Measurements from ENCODE around the gene TXNIP. TPM values are rescaled to one million over a fixed set of nuclear protein-coding genes. Genes with fewer than 3 reads are reported as not detected.

Gene TXNIP
- total RNA-seq, 1 experiment from 2014 or later: 131 TPM

DNA sequence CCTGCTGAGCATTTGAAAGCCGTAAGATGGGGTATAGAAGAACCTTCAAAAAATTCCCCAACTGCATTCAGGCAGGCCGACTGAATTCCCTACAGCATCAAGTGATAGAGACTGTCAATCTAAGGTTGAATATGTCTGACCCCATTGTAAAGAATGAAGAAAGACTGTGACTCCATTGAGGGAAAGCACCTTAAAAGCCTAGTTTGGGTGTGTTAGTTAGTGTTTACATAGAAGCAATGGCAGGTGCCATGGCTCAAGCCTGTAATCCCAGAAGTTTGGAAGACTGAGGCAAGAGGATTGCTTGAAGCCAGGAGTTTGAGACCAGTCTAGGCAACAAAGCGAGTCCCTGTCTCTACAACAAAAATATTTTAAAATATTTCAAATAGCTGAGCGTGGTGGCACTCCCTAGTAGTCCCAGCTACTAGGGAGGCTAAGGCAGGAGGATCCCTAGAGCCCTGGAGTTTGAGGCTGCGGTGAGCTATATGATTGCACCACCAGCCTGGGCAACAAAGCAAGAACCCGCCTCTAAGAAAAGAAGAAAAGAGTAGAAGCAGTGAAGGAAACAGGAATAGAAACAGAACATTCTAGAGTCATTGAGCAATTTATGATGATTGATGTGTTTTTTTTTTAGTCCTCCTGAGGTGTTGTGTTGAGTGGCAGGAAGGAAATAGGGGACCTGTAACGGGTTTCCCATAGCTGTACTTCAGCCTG is 16.5 kb downstream of the TXNIP start:
- POLR2A ChIA-PET (ENCODE audit: unreplicated experiment): interaction anchor here (0.5 to 0.7 kb wide), 9 partner anchors 10 to 88 kb away, joined by 3 to 20 read pairs (median 6); no protein-coding TSS in a partner anchor
- H3K27ac ChIP-seq: peak overlapping the region; percentile 100
- peaks cover 54% of the 10 kb centered on the region for H3K4me1 ChIP-seq (replicated peaks; ENCODE audit: insufficient read depth)
- no peaks in the 10 kb centered on the region for H3K9me3 ChIP-seq (ENCODE audit: insufficient read depth, low read depth)
- CTCF ChIA-PET: interaction anchor here (0.6 to 4.7 kb wide), 6 partner anchors 27 to 134 kb away, joined by 3 to 24 read pairs (median 5); partner anchors contain the start of genes NUDT17 and PIAS3
- intact Hi-C loops (cut with micrococcal nuclease; ENCODE audit: unreplicated experiment): loop anchor here (1.0 to 5.0 kb wide), 5 partner anchors 16 to 88 kb away; partner anchors contain the start of genes PEX11B and TXNIP
- no peaks in the 10 kb centered on the region for H3K27me3 ChIP-seq (ENCODE audit: insufficient read depth, low read depth)
- no peak overlapping the region; the same call in 1 of the 2 replicates for H2AFZ ChIP-seq
- H3K4me2 ChIP-seq: peak overlapping the region; percentile 89
- H3K9me2 ChIP-seq (ENCODE audit: insufficient read depth): no peaks in the 10 kb centered on the region
- H3K36me3 ChIP-seq (ENCODE audit: low read depth): no peaks in the 10 kb centered on the region
- DNase-seq: peak in 1 of 2 experiments; percentile 55
- H4K20me1 ChIP-seq (ENCODE audit: insufficient read depth): no peaks in the 10 kb centered on the region
- BruUV-seq (replicated peaks): TSS peak; percentile 81
- H3K79me2 ChIP-seq (ENCODE audit: low read depth): no peaks in the 10 kb centered on the region
- H3K4me3 ChIP-seq: no peak overlapping the region
- H3F3A ChIP-seq (ENCODE audit: insufficient read depth, low read depth): peaks cover 28% of the 10 kb centered on the region
- TF ChIP-seq EZH2 (IDR thresholded peaks at IDR 0.05; ENCODE audit: low read depth): no peak
- TF ChIP-seq, protein P1, sequence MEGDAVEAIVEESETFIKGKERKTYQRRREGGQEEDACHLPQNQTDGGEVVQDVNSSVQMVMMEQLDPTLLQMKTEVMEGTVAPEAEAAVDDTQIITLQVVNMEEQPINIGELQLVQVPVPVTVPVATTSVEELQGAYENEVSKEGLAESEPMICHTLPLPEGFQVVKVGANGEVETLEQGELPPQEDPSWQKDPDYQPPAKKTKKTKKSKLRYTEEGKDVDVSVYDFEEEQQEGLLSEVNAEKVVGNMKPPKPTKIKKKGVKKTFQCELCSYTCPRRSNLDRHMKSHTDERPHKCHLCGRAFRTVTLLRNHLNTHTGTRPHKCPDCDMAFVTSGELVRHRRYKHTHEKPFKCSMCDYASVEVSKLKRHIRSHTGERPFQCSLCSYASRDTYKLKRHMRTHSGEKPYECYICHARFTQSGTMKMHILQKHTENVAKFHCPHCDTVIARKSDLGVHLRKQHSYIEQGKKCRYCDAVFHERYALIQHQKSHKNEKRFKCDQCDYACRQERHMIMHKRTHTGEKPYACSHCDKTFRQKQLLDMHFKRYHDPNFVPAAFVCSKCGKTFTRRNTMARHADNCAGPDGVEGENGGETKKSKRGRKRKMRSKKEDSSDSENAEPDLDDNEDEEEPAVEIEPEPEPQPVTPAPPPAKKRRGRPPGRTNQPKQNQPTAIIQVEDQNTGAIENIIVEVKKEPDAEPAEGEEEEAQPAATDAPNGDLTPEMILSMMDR (conservative IDR thresholded peaks at IDR 0.05): no peak

DNA sequence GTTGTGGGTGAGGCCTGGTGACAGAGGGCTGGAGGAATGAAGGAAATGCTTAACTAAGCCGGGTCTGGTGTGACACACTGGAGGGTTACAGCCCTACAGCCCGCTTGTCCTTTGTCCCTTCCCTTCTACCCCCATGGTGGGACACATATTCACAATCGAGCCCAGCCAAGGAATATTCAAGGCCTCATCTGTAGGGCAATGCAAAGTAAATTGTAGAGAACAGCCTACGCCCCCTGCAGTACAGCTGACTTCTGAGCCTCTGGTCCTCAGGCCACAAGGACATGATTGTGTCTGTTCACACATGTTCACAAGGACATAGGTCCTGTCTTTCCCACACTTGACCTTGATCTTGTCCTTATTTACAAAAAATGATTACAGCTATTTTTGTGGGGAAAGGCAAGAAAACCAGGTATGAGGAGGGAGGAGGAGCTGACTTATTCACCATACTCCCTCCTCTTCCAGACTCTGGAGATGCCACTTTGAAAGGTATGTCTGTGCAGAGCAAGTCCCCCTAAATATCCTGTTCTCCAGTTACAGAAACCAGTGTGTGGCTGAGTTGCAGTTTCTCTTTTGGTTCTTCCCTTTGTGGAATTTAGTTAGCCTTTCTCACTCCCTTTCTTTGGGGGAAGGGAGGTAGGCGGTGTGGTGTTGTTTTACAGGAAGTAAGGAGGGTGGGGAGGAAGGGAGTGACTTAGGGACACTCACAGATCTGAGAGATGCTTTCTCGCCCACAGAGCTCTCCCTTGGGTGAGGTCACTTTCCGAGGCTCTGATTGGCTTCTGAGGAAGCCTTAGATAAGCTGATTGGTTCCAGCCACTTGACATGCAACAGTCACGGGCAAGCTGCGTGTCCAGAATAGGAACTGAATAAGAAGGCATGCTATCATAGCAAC is 17.3 kb downstream of the TXNIP start:
- TF ChIP-seq, protein P1 (conservative IDR thresholded peaks at IDR 0.05): no peak; the same call in 1 of the 2 replicates
- no peak for TF ChIP-seq EZH2 (IDR thresholded peaks at IDR 0.05; ENCODE audit: low read depth)
- no peaks in the 10 kb centered on the region for H3K9me3 ChIP-seq (ENCODE audit: insufficient read depth, low read depth)
- intact Hi-C loops (cut with micrococcal nuclease; ENCODE audit: unreplicated experiment): loop anchor here (1.0 to 5.0 kb wide), 5 partner anchors 17 to 87 kb away; partner anchors contain the start of genes PEX11B and TXNIP
- H3K4me1 ChIP-seq (replicated peaks; ENCODE audit: insufficient read depth): peaks cover 49% of the 10 kb centered on the region
- peak overlapping the region; percentile 55 for H3K4me3 ChIP-seq
- no peaks in the 10 kb centered on the region for H4K20me1 ChIP-seq (ENCODE audit: insufficient read depth)
- H3K9me2 ChIP-seq (ENCODE audit: insufficient read depth): no peaks in the 10 kb centered on the region
- peak overlapping the region; percentile 100 for H3K27ac ChIP-seq
- peak; percentile 86 to 100 for DNase-seq
- no peak overlapping the region; the same call in 1 of the 2 replicates for H2AFZ ChIP-seq
- H3K79me2 ChIP-seq (ENCODE audit: low read depth): no peaks in the 10 kb centered on the region
- no peaks in the 10 kb centered on the region for H3K27me3 ChIP-seq (ENCODE audit: insufficient read depth, low read depth)
- TSS peak; percentile 97 for BruUV-seq (replicated peaks)
- no peaks in the 10 kb centered on the region for H3K36me3 ChIP-seq (ENCODE audit: low read depth)
- POLR2A ChIA-PET (ENCODE audit: unreplicated experiment): interaction anchor here (0.5 to 0.7 kb wide), 11 partner anchors 11 to 1567 kb away, joined by 3 to 20 read pairs (median 5); partner anchors contain the start of gene LIX1L
- peaks cover 27% of the 10 kb centered on the region for H3F3A ChIP-seq (ENCODE audit: insufficient read depth, low read depth)
- peak overlapping the region; percentile 89 for H3K4me2 ChIP-seq
- CTCF ChIA-PET: interaction anchor here (0.6 to 4.7 kb wide), 6 partner anchors 28 to 133 kb away, joined by 3 to 24 read pairs (median 5); partner anchors contain the start of genes NUDT17 and PIAS3

DNA sequence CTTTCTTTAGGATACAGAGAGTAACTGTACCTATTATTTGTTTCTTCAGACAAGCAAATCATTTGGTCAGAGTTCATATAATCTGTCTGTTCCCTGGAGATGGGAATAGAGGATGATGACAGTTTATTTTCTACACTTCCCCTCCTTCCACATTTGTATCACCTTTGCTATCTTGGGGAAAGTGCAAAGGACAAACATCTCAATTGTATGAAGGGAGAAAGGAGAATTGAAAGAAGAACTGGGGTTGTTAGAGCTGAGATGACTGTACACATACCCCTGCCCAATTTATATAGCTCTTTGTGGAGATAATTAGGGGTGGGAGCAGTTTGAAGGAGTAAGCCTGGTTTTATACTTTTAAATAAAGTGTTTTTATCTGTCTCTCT is 17.9 kb downstream of the TXNIP start:
- Histone ChIP-seq H3K4me2 (peak overlapping the region; percentile 89), H3K4me1 (replicated peaks; ENCODE audit: insufficient read depth) (peaks cover 43% of the 10 kb centered on the region), H3K27me3 (ENCODE audit: insufficient read depth, low read depth) (no peaks in the 10 kb centered on the region), H3F3A (ENCODE audit: insufficient read depth, low read depth) (peaks cover 27% of the 10 kb centered on the region), H3K79me2 (ENCODE audit: low read depth) (no peaks in the 10 kb centered on the region), H3K4me3 (peak overlapping the region; percentile 55), H3K9me3 (ENCODE audit: insufficient read depth, low read depth) (no peaks in the 10 kb centered on the region), H3K36me3 (ENCODE audit: low read depth) (no peaks in the 10 kb centered on the region), H4K20me1 (ENCODE audit: insufficient read depth) (no peaks in the 10 kb centered on the region), H2AFZ (no peak overlapping the region), H3K27ac (peak overlapping the region; percentile 100), H3K9me2 (ENCODE audit: insufficient read depth) (no peaks in the 10 kb centered on the region)
- CTCF ChIA-PET: interaction anchor here (1.5 to 4.7 kb wide), 3 partner anchors 29 to 119 kb away, joined by 4 to 24 read pairs (median 5); partner anchors contain the start of gene PIAS3
- TF ChIP-seq, protein P1 (conservative IDR thresholded peaks at IDR 0.05): no peak
- TF ChIP-seq EZH2 (IDR thresholded peaks at IDR 0.05; ENCODE audit: low read depth): no peak
- POLR2A ChIA-PET (ENCODE audit: unreplicated experiment): interaction anchor here (0.7 kb wide), 1 partner anchor 1566 kb away, joined by 3 read pairs; no protein-coding TSS in a partner anchor
- intact Hi-C loops (cut with micrococcal nuclease; ENCODE audit: unreplicated experiment): loop anchor here (2.0 to 5.0 kb wide), 3 partner anchors 28 to 61 kb away; partner anchors contain the start of gene PEX11B
- peak in 1 of 2 experiments; percentile 33 for DNase-seq
- no TSS peak for BruUV-seq (replicated peaks)
